ENCODE results near the gene KCND1. TPM values are rescaled to one million over a fixed set of nuclear protein-coding genes. Genes with fewer than 3 reads are reported as not detected.

The KCND1 gene
- total RNA-seq, 3 donors from 2014 or later, result 0.71 to 1.1 (median 1.1) TPM

- Mint-ChIP-seq H3K27me3 (ENCODE audit: low read depth) (no peaks in the 10 kb centered on the region), H3K4me1 (ENCODE audit: low read depth) (peaks cover 56% of the 10 kb centered on the region), H3K36me3 (ENCODE audit: insufficient read depth) (peaks cover 29% of the 10 kb centered on the region), H3K4me3 (peak overlapping the region; percentile 91), H3K9me3 (no peaks in the 10 kb centered on the region)
- no peak for ATAC-seq
- no peak for DNase-seq
Measured at GRCh38 chrX:48918301-48918642, 53.4 kb downstream of the KCND1 start.

- H3K27me3 Mint-ChIP-seq (ENCODE audit: low read depth), result no peaks in the 10 kb centered on the region
- H3K36me3 Mint-ChIP-seq (ENCODE audit: insufficient read depth), result peaks cover 31% of the 10 kb centered on the region
- peak; percentile 19 to 22 for ATAC-seq
Measured at GRCh38 chrX:48917139-48918001, 54.3 kb downstream of the KCND1 start.

GRCh38 chrX:48914593-48915493 lies 56.8 kb downstream of the KCND1 start:
- H3K27me3 Mint-ChIP-seq (ENCODE audit: low read depth), result no peaks in the 10 kb centered on the region

More at GRCh38 chrX:48917139-48918001, 54.3 kb downstream of the KCND1 start:
- Mint-ChIP-seq H3K4me3 (peak overlapping the region; percentile 91), H3K9me3 (no peaks in the 10 kb centered on the region), H3K4me1 (ENCODE audit: low read depth) (peaks cover 56% of the 10 kb centered on the region)
- DNase-seq, result peak; percentile 85

GRCh38 chrX:48913605-48914366 lies 57.9 kb downstream of the KCND1 start:
- H3K4me1 Mint-ChIP-seq (ENCODE audit: low read depth), result peaks cover 46% of the 10 kb centered on the region

More at GRCh38 chrX:48914593-48915493, 56.8 kb downstream of the KCND1 start:
- DNase-seq, result no peak
- no peaks in the 10 kb centered on the region for H3K9me3 Mint-ChIP-seq
- H3K4me3 Mint-ChIP-seq, result peak overlapping the region; percentile 91
- peaks cover 27% of the 10 kb centered on the region for H3K36me3 Mint-ChIP-seq (ENCODE audit: insufficient read depth)
- peaks cover 51% of the 10 kb centered on the region for H3K4me1 Mint-ChIP-seq (ENCODE audit: low read depth)
- no peak for ATAC-seq

GRCh38 chrX:48911412-48912182 lies 60.0 kb downstream of the KCND1 start, which contains the start of gene SLC35A2:
Gene SLC35A2 (minus strand): TSS chrX:48911646. CDS start chrX:48911636, 10 bp downstream.
- ATAC-seq (peak; percentile 60 to 73), DNase-seq (peak; percentile 82)
- H3K27me3 Mint-ChIP-seq (ENCODE audit: low read depth), result no peaks in the 10 kb centered on the region
- H3K4me3 Mint-ChIP-seq, result peak within 1 kb of the TSS; percentile 91
- H3K9me3 Mint-ChIP-seq, result no peaks in the 10 kb centered on the region
- H3K36me3 Mint-ChIP-seq (ENCODE audit: insufficient read depth), result peaks cover 17% of the 10 kb centered on the region
- peaks cover 44% of the 10 kb centered on the region for H3K4me1 Mint-ChIP-seq (ENCODE audit: low read depth)

More at GRCh38 chrX:48913605-48914366, 57.9 kb downstream of the KCND1 start:
- no peak for ATAC-seq
- peaks cover 27% of the 10 kb centered on the region for H3K36me3 Mint-ChIP-seq (ENCODE audit: insufficient read depth)
- H3K4me3 Mint-ChIP-seq, result peak overlapping the region; percentile 91
- DNase-seq, result no peak
- no peaks in the 10 kb centered on the region for H3K27me3 Mint-ChIP-seq (ENCODE audit: low read depth)
- H3K9me3 Mint-ChIP-seq, result no peaks in the 10 kb centered on the region

Other genes starting within 250 kb of the KCND1 start
- not detected for gene GLOD5, start 210.1 kb downstream of the KCND1 start, total RNA-seq
- under 1 TPM; 0.27 to 0.40 (median 0.33) TPM for gene GATA1, start 185.3 kb downstream of the KCND1 start, total RNA-seq
- 10 to 100 TPM; 40.2 to 52.1 (median 44.2) TPM for gene HDAC6, start 169.8 kb downstream of the KCND1 start, total RNA-seq
- under 1 TPM in 1 of 3 donors, not detected in 2; 0.37 TPM for gene ERAS, start 145.3 kb downstream of the KCND1 start, total RNA-seq
- gene PCSK1N, start 136.2 kb downstream of the KCND1 start, total RNA-seq, result 1 to 10 TPM; 2.8 to 3.4 (median 2.9) TPM
- gene TIMM17B, start 74.1 kb downstream of the KCND1 start, total RNA-seq, result 100 to 1,000 TPM in 2 of 3 donors, 10 to 100 TPM in 1; 92.7 to 107 (median 102) TPM
- 100 to 1,000 TPM; 130 to 147 (median 139) TPM for gene PQBP1, start 73.9 kb downstream of the KCND1 start, total RNA-seq
- gene SLC35A2, start 60.2 kb downstream of the KCND1 start, total RNA-seq, result 10 to 100 TPM; 23.1 to 31.5 (median 30.6) TPM
- 100 to 1,000 TPM; 197 to 279 (median 270) TPM for gene PIM2, start 52.8 kb downstream of the KCND1 start, total RNA-seq
- gene OTUD5, start 14.2 kb downstream of the KCND1 start, total RNA-seq, result 10 to 100 TPM; 55.5 to 65.2 (median 57.8) TPM
- 10 to 100 TPM; 42.2 to 58.1 (median 44.1) TPM for gene GRIPAP1, start 30.4 kb upstream of the KCND1 start, total RNA-seq
- gene TFE3, start 71.5 kb upstream of the KCND1 start, total RNA-seq, result 10 to 100 TPM; 22.8 to 28.8 (median 23.4) TPM
- 1 to 10 TPM; 3.3 to 4.2 (median 4.0) TPM for gene CCDC120, start 87.2 kb upstream of the KCND1 start, total RNA-seq
- 10 to 100 TPM; 10.5 to 12.7 (median 11.4) TPM for gene PRAF2, start 102.2 kb upstream of the KCND1 start, total RNA-seq
- gene WDR45, start 108.0 kb upstream of the KCND1 start, total RNA-seq, result 10 to 100 TPM; 31.0 to 37.9 (median 36.5) TPM
- gene GPKOW, start 151.9 kb upstream of the KCND1 start, total RNA-seq, result 10 to 100 TPM; 21.2 to 28.4 (median 24.6) TPM
- gene MAGIX, start 190.9 kb upstream of the KCND1 start, total RNA-seq, result 1 to 10 TPM in 1 of 3 donors, under 1 TPM in 2; 0.81 to 1.6 (median 0.84) TPM
- gene PLP2, start 200.1 kb upstream of the KCND1 start, total RNA-seq, result 100 to 1,000 TPM; 111 to 134 (median 126) TPM
- gene PRICKLE3, start 214.5 kb upstream of the KCND1 start, total RNA-seq, result 10 to 100 TPM in 2 of 3 donors, 1 to 10 TPM in 1; 9.2 to 11.7 (median 10.3) TPM
- gene SYP, start 228.3 kb upstream of the KCND1 start, total RNA-seq, result 1 to 10 TPM; 3.1 to 5.3 (median 3.8) TPM

Measured in activated T-cell treated with anti-CD3 and anti-CD28 coated beads, Interleukin-2, amount 50 U/mL, for 4 hours (primary cell).